HepG2 (cell line): ENCODE measurements around the gene CDT1. TPM values are rescaled to one million over a fixed set of nuclear protein-coding genes. Genes with fewer than 3 reads are reported as not detected.

Experiments used
- ATM ChIP-seq: fragments of 450-650 bp; IDR thresholded peaks from 2 replicates; pipeline ENCODE4 v1.7.1; 2017; ENCODE audit warnings: mild to moderate bottlenecking, borderline replicate concordance
- GPBP1L1 ChIP-seq: sonication (generic); formaldehyde crosslinking; IDR thresholded peaks from 2 replicates; pipeline ENCODE4 v1.5.0; 2020; ENCODE audit warnings: mild to moderate bottlenecking, missing genetic modification reagents
- IRF9 ChIP-seq: sonication (generic); formaldehyde crosslinking; IDR thresholded peaks from 2 replicates; pipeline ENCODE4 v1.8.0; 2022; ENCODE audit warnings: missing genetic modification reagents, mild to moderate bottlenecking, borderline replicate concordance
- KDM4B ChIP-seq: sonication (generic); formaldehyde crosslinking; IDR thresholded peaks from 2 replicates; pipeline ENCODE4 v1.4.0; 2020; ENCODE audit warnings: missing genetic modification reagents
- KLF15 ChIP-seq: sonication (generic); formaldehyde crosslinking; IDR thresholded peaks from 2 replicates; pipeline ENCODE4 v1.8.1; 2023; ENCODE audit warnings: borderline replicate concordance, mild to moderate bottlenecking, inconsistent platforms, missing genetic modification reagents, mixed read lengths
- NBN ChIP-seq: fragments of 450-650 bp; conservative IDR thresholded peaks from 2 replicates; pipeline ENCODE4 v1.6.1; 2017
- TCF12 ChIP-seq, 2 experiments: fragments of 450-650 bp in 1 of 2; sonication (generic) in 1 of 2; formaldehyde crosslinking in 1 of 2; IDR thresholded peaks; 2 replicates each; pipeline versions ENCODE4 v1.6.1 to v1.8.0; 2017 to 2022; ENCODE audit warnings: antibody characterized with exemption in 1 of 2, mild to moderate bottlenecking in 1 of 2, missing genetic modification reagents in 1 of 2, moderate library complexity in 1 of 2
- THAP9 ChIP-seq: sonication (generic); formaldehyde crosslinking; IDR thresholded peaks from 2 replicates; pipeline ENCODE4; 2020; ENCODE audit warnings: missing genetic modification reagents, mild to moderate bottlenecking, borderline replicate concordance
- XBP1 ChIP-seq: sonication (generic); formaldehyde crosslinking; IDR thresholded peaks from 2 replicates; pipeline ENCODE4 v1.5.0; 2020; ENCODE audit warnings: missing genetic modification reagents
- ZNF230 ChIP-seq: sonication (generic); formaldehyde crosslinking; IDR thresholded peaks from 2 replicates; pipeline ENCODE4 v1.4.0; 2020; ENCODE audit warnings: mild to moderate bottlenecking, missing genetic modification reagents
- ZNF589 ChIP-seq: sonication (generic); formaldehyde crosslinking; conservative IDR thresholded peaks from 2 replicates; pipeline ENCODE4 v1.8.0; 2022; ENCODE audit warnings: mild to moderate bottlenecking, moderate library complexity, missing genetic modification reagents
- ZNF678 ChIP-seq: sonication (generic); formaldehyde crosslinking; IDR thresholded peaks from 2 replicates; pipeline ENCODE4 v1.4.0; 2020; ENCODE audit warnings: mild to moderate bottlenecking, missing genetic modification reagents
- ZNF775 ChIP-seq: sonication (generic); formaldehyde crosslinking; IDR thresholded peaks from 2 replicates; pipeline ENCODE4 v1.4.0; 2020; ENCODE audit warnings: missing genetic modification reagents, mild to moderate bottlenecking, moderate library complexity, borderline replicate concordance
- ZNF782 ChIP-seq: sonication (generic); formaldehyde crosslinking; IDR thresholded peaks from 2 replicates; pipeline ENCODE4 v1.4.0; 2020; ENCODE audit warnings: missing genetic modification reagents, mild to moderate bottlenecking, borderline replicate concordance
- ZNF891 ChIP-seq: sonication (generic); formaldehyde crosslinking; IDR thresholded peaks from 2 replicates; pipeline ENCODE4 v1.5.0; 2020; ENCODE audit warnings: mild to moderate bottlenecking, missing genetic modification reagents
- polyA plus RNA-seq, 8 experiments: library from polyadenylated mRNA; depleted of rRNA in 3 of 8; stranded (reverse) in 7 of 8; unstranded in 1 of 8; fragments of >200 nt; fragmentation: Illumina TruSeq in 4 of 8; extraction: Trizol in 4 of 8; gene quantifications; 2 replicates each; pipeline versions ENCODE4 v1.2.1 to v1.2.3, GENCODE V29; 2011 to 2016; ENCODE audit warnings: low read depth in 4 of 8, missing spikeins in 1 of 8, mixed read lengths in 1 of 8; ENCODE audit not compliant: insufficient read depth in 1 of 8
- total RNA-seq, 5 experiments: library from RNA; depleted of rRNA; stranded (reverse); fragments of >200 nt; fragmentation: Illumina TruSeq; extraction: Trizol; gene quantifications; 2 replicates each; pipeline ENCODE4 v1.2.3, GENCODE V29; 2016; ENCODE audit warnings: low read depth in 1 of 5
- TF ChIP-seq, protein P1 (sequence below): IDR thresholded peaks from 2 replicates; pipeline ENCODE4 v1.6.1; 2016; ENCODE audit warnings: mild to moderate bottlenecking
- TF ChIP-seq, protein P2 (sequence below): sonication (generic); formaldehyde crosslinking; IDR thresholded peaks from 2 replicates; pipeline ENCODE4 v1.4.0; 2020; ENCODE audit warnings: missing genetic modification reagents
- TF ChIP-seq, protein P3 (sequence below): IDR thresholded peaks from 2 replicates; pipeline ENCODE4 v1.6.1; 2018; ENCODE audit warnings: missing genetic modification reagents
- TF ChIP-seq, protein P4 (sequence below): sonication (generic); formaldehyde crosslinking; IDR thresholded peaks from 2 replicates; pipeline ENCODE4 v1.8.1; 2023; ENCODE audit warnings: mild to moderate bottlenecking, missing genetic modification reagents

CDT1 gene
- total and polyA plus RNA-seq, 2 of the 13 experiments (the other 11 are each of a cell fraction or from before 2014, with no cell fraction given) = 23.1 to 23.8 TPM

DNA sequence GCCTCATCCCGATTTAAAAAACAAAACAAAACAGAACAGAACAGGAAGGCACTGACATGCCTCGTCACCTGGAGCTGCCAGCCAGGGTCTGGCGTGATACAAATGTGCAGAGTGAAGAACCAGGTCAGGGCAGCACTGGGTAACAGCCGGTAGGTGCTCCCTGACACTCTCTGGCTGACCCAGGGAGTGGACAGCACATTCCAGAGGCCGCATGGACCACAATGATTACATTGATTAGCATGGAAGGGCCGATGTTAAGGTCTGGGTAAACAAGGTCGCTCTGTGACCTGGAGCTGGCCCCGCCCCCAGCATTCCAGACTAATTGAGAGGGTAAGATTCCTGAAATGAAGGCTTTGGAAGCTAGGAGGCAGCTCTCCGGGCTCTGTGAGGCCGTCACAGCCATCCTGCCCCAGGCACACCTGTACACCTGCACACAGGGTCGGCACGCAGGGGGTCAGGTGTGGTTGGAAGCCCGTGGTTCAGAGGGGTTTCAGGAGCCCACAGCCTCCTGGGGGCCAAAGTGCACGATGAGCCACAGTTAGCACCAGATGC is 40.0 kb upstream of the CDT1 start (continued):
- TF ChIP-seq GPBP1L1 (CRISPR knock-in tag) = no peak
- TF ChIP-seq, protein P1, sequence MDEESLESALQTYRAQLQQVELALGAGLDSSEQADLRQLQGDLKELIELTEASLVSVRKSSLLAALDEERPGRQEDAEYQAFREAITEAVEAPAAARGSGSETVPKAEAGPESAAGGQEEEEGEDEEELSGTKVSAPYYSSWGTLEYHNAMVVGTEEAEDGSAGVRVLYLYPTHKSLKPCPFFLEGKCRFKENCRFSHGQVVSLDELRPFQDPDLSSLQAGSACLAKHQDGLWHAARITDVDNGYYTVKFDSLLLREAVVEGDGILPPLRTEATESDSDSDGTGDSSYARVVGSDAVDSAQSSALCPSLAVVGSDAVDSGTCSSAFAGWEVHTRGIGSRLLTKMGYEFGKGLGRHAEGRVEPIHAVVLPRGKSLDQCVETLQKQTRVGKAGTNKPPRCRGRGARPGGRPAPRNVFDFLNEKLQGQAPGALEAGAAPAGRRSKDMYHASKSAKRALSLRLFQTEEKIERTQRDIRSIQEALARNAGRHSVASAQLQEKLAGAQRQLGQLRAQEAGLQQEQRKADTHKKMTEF (CRISPR knock-in tag) = peak; percentile 94
- TF ChIP-seq, protein P2, sequence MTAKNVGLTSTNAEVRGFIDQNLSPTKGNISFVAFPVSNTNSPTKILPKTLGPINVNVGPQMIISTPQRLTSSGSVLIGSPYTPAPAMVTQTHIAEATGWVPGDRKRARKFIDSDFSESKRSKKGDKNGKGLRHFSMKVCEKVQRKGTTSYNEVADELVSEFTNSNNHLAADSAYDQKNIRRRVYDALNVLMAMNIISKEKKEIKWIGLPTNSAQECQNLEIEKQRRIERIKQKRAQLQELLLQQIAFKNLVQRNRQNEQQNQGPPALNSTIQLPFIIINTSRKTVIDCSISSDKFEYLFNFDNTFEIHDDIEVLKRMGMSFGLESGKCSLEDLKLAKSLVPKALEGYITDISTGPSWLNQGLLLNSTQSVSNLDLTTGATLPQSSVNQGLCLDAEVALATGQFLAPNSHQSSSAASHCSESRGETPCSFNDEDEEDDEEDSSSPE = peak; percentile 67
- TF ChIP-seq, protein P3, sequence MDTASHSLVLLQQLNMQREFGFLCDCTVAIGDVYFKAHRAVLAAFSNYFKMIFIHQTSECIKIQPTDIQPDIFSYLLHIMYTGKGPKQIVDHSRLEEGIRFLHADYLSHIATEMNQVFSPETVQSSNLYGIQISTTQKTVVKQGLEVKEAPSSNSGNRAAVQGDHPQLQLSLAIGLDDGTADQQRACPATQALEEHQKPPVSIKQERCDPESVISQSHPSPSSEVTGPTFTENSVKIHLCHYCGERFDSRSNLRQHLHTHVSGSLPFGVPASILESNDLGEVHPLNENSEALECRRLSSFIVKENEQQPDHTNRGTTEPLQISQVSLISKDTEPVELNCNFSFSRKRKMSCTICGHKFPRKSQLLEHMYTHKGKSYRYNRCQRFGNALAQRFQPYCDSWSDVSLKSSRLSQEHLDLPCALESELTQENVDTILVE = 0 out of 2 replicates have a peak, but pooled peaks have one; percentile 32
- TF ChIP-seq TCF12 (IDR thresholded peaks at IDR 0.05) = no peak
- TF ChIP-seq TCF12 (CRISPR knock-in tag; IDR thresholded peaks at IDR 0.05) = no peak
- no peak for TF ChIP-seq ATM
- TF ChIP-seq, protein P4, sequence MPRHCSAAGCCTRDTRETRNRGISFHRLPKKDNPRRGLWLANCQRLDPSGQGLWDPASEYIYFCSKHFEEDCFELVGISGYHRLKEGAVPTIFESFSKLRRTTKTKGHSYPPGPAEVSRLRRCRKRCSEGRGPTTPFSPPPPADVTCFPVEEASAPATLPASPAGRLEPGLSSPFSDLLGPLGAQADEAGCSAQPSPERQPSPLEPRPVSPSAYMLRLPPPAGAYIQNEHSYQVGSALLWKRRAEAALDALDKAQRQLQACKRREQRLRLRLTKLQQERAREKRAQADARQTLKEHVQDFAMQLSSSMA (CRISPR knock-in tag) = no peak
- TF ChIP-seq NBN = no peak
- TF ChIP-seq KDM4B = peak; percentile 68; the same call in 1 of the 2 replicates
- TF ChIP-seq ZNF782 (CRISPR knock-in tag) = no peak; the same call in 1 of the 2 replicates
- no peak for TF ChIP-seq ZNF678
- no peak for TF ChIP-seq ZNF230 (CRISPR knock-in tag)
- no peak for TF ChIP-seq ZNF775 (CRISPR knock-in tag)
- TF ChIP-seq ZNF891 (CRISPR knock-in tag) = no peak
- peak; percentile 44; the same call in 1 of the 2 replicates for TF ChIP-seq ZNF589
- 0 out of 2 replicates have a peak, but pooled peaks have one; percentile 19 for TF ChIP-seq IRF9
- no peak for TF ChIP-seq XBP1 (CRISPR knock-in tag)
- TF ChIP-seq THAP9 (CRISPR knock-in tag) = peak; percentile 60; the same call in 1 of the 2 replicates
- TF ChIP-seq KLF15 (CRISPR knock-in tag) = no peak
